BJ (cell line): Measurements from ENCODE around the gene ERN2. TPM values are rescaled to one million over a fixed set of nuclear protein-coding genes. Genes with fewer than 3 reads are reported as not detected.

Experiments
- CTCF ChIA-PET: fragments of 350-600 bp; formaldehyde crosslinking; extraction: SDS; loops from one replicate; lab custom pipeline; 2021; ENCODE audit warnings: antibody characterized with exemption, inconsistent platforms; lab: Yijun Ruan, JAX
- POLR2A ChIA-PET: fragments of 300-600 bp; sonication (Branson Sonifier 250); formaldehyde crosslinking; extraction: SDS; loops from one replicate; lab custom pipeline; 2021; ENCODE audit warnings: antibody characterized with exemption; lab: Charles Lee
- DNase-seq: peaks from one replicate; pipeline ENCODE4 v3.0.0-alpha.2; 2011; ENCODE audit warnings: low read depth
- H3K27me3 ChIP-seq: 2 replicates; pipeline ENCODE4 v1.6.0; 2011; ENCODE audit warnings: low read length; ENCODE audit not compliant: control insufficient read depth, insufficient read depth
- H3K36me3 ChIP-seq: 2 replicates; pipeline ENCODE4 v1.5.1; 2011; ENCODE audit warnings: low read length; ENCODE audit not compliant: control insufficient read depth, insufficient read depth
- H3K4me3 ChIP-seq: 2 replicates; pipeline ENCODE4 v1.5.1; 2011; ENCODE audit warnings: low read depth, mild to moderate bottlenecking, control low read depth, low read length
- polyA plus RNA-seq: library from polyadenylated mRNA; depleted of rRNA; stranded (reverse); fragments of >200 nt; gene quantifications from 2 replicates; pipeline ENCODE4 v1.2.3, GENCODE V29; 2011
- TF ChIP-seq, protein P1 (sequence below): IDR thresholded peaks from 2 replicates; pipeline ENCODE4 v1.5.1; 2011; ENCODE audit warnings: low read depth, mild to moderate bottlenecking, control low read depth, inconsistent platforms, low read length, moderate library complexity; ENCODE audit not compliant: insufficient read depth

The ERN2 gene
- polyA plus RNA-seq, 1 experiment: 0.23 TPM

DNA sequence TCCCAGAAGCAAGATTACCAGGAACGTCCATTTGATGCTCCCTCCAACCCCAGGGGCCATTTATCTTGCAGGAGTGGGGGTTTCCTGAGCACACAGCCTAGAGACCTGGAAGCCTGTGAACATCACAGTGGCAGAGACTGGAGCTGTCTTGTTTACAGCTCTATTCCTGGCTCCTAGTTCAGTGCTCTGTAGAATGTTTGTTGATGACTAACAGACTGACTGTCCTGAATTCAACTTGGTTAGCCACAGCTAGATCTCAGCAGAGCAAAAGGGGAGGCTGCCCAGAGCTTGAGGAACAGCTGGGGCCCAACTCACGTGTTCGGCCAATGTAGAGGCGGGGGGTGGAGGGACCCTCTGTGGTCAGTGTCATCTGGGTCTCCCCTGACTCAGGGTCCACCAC, 6.6 kb downstream of the ERN2 start:
- ChIA-PET POLR2A (no interaction called here), CTCF (no interaction called here)
- no peaks in the 10 kb centered on the region; the same call in 1 of the 2 replicates for H3K27me3 ChIP-seq
- H3K4me3 ChIP-seq: no peak overlapping the region
- TF ChIP-seq, protein P1, sequence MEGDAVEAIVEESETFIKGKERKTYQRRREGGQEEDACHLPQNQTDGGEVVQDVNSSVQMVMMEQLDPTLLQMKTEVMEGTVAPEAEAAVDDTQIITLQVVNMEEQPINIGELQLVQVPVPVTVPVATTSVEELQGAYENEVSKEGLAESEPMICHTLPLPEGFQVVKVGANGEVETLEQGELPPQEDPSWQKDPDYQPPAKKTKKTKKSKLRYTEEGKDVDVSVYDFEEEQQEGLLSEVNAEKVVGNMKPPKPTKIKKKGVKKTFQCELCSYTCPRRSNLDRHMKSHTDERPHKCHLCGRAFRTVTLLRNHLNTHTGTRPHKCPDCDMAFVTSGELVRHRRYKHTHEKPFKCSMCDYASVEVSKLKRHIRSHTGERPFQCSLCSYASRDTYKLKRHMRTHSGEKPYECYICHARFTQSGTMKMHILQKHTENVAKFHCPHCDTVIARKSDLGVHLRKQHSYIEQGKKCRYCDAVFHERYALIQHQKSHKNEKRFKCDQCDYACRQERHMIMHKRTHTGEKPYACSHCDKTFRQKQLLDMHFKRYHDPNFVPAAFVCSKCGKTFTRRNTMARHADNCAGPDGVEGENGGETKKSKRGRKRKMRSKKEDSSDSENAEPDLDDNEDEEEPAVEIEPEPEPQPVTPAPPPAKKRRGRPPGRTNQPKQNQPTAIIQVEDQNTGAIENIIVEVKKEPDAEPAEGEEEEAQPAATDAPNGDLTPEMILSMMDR: no peak
- no peak for DNase-seq
- no peaks in the 10 kb centered on the region for H3K36me3 ChIP-seq

DNA sequence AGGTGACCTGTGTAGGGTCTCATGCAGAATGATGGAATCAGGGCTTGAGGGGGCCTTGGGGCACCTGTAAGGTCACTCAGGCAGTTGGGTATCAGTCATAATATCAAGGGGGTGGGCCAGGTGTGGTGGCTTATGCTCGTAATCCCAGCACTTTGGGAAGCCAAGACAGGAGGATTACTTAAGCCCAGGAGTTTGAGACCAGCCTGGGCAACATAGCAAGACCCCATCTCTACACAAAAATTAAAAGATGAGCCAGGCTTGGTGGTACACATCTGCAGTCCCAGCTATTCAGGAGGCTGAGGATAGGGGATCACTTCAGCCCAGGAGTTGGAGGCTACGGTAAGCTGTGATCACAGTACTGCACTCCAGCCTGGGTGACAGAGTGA, 7.5 kb downstream of the ERN2 start:
- ChIA-PET CTCF (no interaction called here), POLR2A (no interaction called here)
- Histone ChIP-seq H3K36me3 (no peaks in the 10 kb centered on the region), H3K27me3 (no peaks in the 10 kb centered on the region; the same call in 1 of the 2 replicates), H3K4me3 (no peak overlapping the region)
- no peak for DNase-seq
- TF ChIP-seq, protein P1: no peak

DNA sequence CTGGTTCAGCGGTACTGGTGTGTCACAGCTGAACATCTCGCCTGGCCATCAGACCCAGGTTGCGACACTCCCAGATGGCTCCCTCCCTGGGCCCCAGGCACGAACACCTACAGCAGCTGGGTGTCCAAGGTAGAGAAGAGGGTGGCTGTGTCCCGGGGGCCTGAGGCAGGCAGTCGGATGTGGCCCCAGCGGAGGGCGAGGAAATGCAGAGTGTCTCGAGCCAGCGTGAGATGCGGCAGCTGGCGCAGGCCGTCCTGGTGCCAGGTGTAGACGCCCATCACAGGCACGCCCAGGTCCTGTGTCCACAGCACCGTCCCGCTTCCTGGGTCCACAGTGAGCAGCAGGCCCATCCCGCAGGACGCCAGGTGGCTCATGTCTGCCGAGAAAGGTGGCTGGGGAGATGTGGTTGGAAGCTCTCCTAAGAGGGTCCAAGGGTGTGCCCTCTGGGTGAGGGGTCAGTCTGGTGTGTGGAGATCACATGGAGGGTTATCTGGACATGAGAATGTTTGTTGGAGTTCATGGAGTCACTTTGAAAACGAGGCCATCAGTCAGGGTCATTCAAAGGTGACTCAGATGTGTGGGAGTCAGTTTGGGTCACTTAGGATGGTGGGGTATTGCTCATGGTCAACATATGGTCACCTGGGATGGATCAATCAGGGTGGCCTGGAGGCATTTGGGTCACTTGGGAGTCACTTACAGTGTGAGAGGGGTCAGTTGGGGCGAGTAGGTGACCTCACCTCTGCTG, 8.1 kb downstream of the ERN2 start:
- Histone ChIP-seq H3K4me3 (no peak overlapping the region), H3K27me3 (no peaks in the 10 kb centered on the region; the same call in 1 of the 2 replicates), H3K36me3 (no peaks in the 10 kb centered on the region)
- DNase-seq: no peak
- POLR2A ChIA-PET: no interaction called here
- TF ChIP-seq, protein P1: no peak
- CTCF ChIA-PET: no interaction called here

DNA sequence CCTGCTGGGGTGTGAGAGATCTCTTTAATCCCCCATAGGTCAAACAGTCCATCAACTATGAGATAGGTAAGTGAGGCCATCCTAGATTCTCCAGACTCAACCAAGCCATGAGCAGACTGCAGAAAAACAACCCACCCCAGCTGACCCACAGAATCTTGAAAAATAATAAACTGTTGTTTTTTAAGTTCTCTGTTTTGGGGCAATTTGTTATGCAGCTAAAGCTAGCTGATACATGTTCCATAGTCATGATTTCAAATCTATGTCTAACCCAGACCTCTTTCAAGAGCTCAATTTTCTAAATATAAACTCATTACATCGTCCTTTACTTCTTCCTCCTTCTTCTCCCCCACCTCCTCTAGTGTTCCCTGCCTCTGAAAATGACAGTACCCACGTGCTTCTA, 10.1 kb downstream of the ERN2 start:
- Histone ChIP-seq H3K36me3 (no peaks in the 10 kb centered on the region), H3K27me3 (no peaks in the 10 kb centered on the region), H3K4me3 (no peak overlapping the region)
- no peak for DNase-seq
- TF ChIP-seq, protein P1: no peak
- CTCF ChIA-PET: interaction anchor here (1.3 to 1.4 kb wide), 2 partner anchors 8 to 10 kb away, joined by 3 read pairs; no protein-coding TSS in a partner anchor
- POLR2A ChIA-PET: no interaction called here

DNA sequence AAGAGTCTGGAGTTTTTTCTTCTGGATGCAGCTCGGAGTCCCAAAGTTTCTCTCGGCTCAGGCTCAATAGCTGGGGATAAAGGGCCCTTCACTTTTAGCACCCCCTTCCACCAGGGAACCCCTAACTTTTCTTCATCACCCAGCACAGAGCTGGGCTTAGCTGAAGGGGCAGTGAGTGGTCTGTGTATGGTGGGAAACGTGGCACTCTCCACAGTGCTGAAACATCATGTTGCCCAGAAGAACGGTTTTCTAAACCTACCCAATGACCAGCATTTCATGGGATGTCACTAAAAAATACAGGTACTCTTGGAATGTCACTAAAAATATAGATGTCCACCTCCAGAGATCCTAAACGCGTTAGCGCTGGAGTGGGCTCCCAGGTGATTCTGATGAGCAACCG, 12.0 kb downstream of the ERN2 start:
- CTCF ChIA-PET: interaction anchor here (0.6 to 1.4 kb wide), 3 partner anchors 9 to 713 kb away, joined by 3 to 4 read pairs (median 3); no protein-coding TSS in a partner anchor

More for the DNA sequence above, 12.0 kb downstream of the ERN2 start:
- DNase-seq: no peak
- no peaks in the 10 kb centered on the region for H3K27me3 ChIP-seq
- POLR2A ChIA-PET: no interaction called here
- TF ChIP-seq, protein P1: no peak
- no peak overlapping the region for H3K4me3 ChIP-seq
- no peaks in the 10 kb centered on the region for H3K36me3 ChIP-seq
